Body of pancreas (tissue), 4 donors: ENCODE data around the gene BTD. TPM values are rescaled to one million over a fixed set of nuclear protein-coding genes. Genes with fewer than 3 reads are reported as not detected.

ENCODE experiments used
- ATAC-seq: fragments of 150-250 bp; one replicate; pipeline ENCODE4 v1.9.1; 2016
- DNase-seq, 4 donors: peaks; one replicate each; pipeline ENCODE4 v3.0.0-alpha.2; 2019
- H3K27ac ChIP-seq, 4 donors: fragments of 200-600 bp; sonication (generic); 1 replicate in 3 of 4; 2 replicates in 1 of 4; pipeline versions ENCODE4 v1.5.1 to v1.6.1; 2016 to 2019; ENCODE audit warnings: mild to moderate bottlenecking in 1 of 4, mixed read lengths in 1 of 4, moderate library complexity in 1 of 4
- H3K27me3 ChIP-seq, 2 donors: fragments of 200-600 bp; sonication (generic); one replicate each; pipeline ENCODE4 v1.6.0; 2016; ENCODE audit warnings: mild to moderate bottlenecking in 1 of 2
- H3K36me3 ChIP-seq, 2 donors: fragments of 200-600 bp; sonication (generic); replicated peaks in 1 of 2; 2 replicates each; pipeline ENCODE4 v1.5.1; 2016; ENCODE audit warnings: low read depth in 2 of 2; ENCODE audit not compliant: insufficient read depth in 1 of 2
- H3K4me1 ChIP-seq: fragments of 200-600 bp; sonication (generic); one replicate; pipeline ENCODE4 v1.6.0; 2016
- H3K4me3 ChIP-seq, 2 donors: fragments of 200-600 bp; sonication (generic); 1 replicate in 1 of 2; 2 replicates in 1 of 2; pipeline ENCODE4 v1.5.1; 2016 to 2019
- H3K9me3 ChIP-seq, 3 donors: fragments of 200-600 bp; sonication (generic); 1 replicate in 2 of 3; 2 replicates in 1 of 3; pipeline ENCODE4 v1.5.1; 2016
- CTCF ChIP-seq, 7 experiments: fragments of 450-650 bp in 4 of 7; fragments of 200-600 bp in 3 of 7; sonication (generic) in 3 of 7; IDR thresholded peaks; one replicate each; pipeline ENCODE4 v1.5.1; 2016 to 2019; ENCODE audit warnings: antibody characterized with exemption in 7 of 7
- POLR2A ChIP-seq, 3 donors: fragments of 450-650 bp; IDR thresholded peaks; one replicate each; pipeline ENCODE4 v1.6.1; 2016; ENCODE audit warnings: antibody characterized with exemption in 3 of 3, mild to moderate bottlenecking in 2 of 3
- WGBS, 2 donors: methylation state at CpG; one replicate each; pipeline ENCODE4 v1.1.5; 2017; 5-methylcytosine and 5-hydroxymethylcytosine counted together
- intact Hi-C: fragments of 100-400 bp; cut with DNase I; formaldehyde crosslinking; loops from one replicate; pipeline ENCODE4 v1.15.1; 2023
- total RNA-seq, 2 donors: library from RNA; depleted of rRNA; stranded (reverse); fragments of >200 nt; gene quantifications; one replicate each; pipeline ENCODE4 v1.1.0, GENCODE V29; 2016

BTD gene
- total RNA-seq, 2 donors from 2014 or later: 8.2 to 24.4 TPM

GRCh38 chr3:15575446-15575845 is 26.1 kb upstream of the BTD start:
- Histone ChIP-seq H3K27ac (no peak overlapping the region), H3K36me3 (peaks cover 0 to 1% of the 10 kb centered on the region in 2 donors), H3K9me3 (no peaks in the 10 kb centered on the region), H3K4me1 (peaks cover 21% of the 10 kb centered on the region), H3K4me3 (no peak overlapping the region), H3K27me3 (no peaks in the 10 kb centered on the region)
- intact Hi-C loops: no loop called here
- DNase-seq (no peak), ATAC-seq (no peak)
- TF ChIP-seq POLR2A (IDR thresholded peaks at IDR 0.05) (no peak), CTCF (IDR thresholded peaks at IDR 0.05) (no peak)
- 94 to 95% methylated on average over 5 of the region's 5 CpGs for WGBS, 2 donors

DNA sequence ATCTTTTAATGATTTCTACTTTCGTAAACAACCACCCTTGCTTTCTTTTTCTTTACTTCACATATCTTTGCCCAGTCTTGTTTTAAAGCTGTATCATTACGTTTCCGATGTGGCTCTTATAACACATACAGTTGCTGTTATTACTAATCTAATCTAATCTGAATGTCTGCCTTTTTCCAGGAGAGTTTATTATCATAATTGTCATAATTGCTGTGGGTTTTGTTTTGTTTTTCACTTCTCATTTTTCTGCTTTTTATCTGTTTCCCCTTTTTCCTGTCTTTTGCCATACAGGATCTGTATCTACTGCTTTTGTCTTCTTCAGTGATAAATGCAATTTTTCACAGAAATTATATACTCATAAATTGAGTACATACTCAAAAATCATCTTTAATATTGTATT is 25.1 kb upstream of the BTD start:
- no peak overlapping the region for H3K27ac ChIP-seq
- no peak for TF ChIP-seq CTCF (IDR thresholded peaks at IDR 0.05)
- TF ChIP-seq POLR2A (IDR thresholded peaks at IDR 0.05): no peak
- H3K36me3 ChIP-seq: no peaks in the 10 kb centered on the region
- peaks cover 20% of the 10 kb centered on the region for H3K4me1 ChIP-seq
- DNase-seq (no peak), ATAC-seq (no peak)
- H3K27me3 ChIP-seq: no peaks in the 10 kb centered on the region
- 33 to 49% methylated on average over 3 of the region's 3 CpGs for WGBS, 2 donors
- no peak overlapping the region for H3K4me3 ChIP-seq
- H3K9me3 ChIP-seq: no peaks in the 10 kb centered on the region
- intact Hi-C loops: no loop called here

DNA sequence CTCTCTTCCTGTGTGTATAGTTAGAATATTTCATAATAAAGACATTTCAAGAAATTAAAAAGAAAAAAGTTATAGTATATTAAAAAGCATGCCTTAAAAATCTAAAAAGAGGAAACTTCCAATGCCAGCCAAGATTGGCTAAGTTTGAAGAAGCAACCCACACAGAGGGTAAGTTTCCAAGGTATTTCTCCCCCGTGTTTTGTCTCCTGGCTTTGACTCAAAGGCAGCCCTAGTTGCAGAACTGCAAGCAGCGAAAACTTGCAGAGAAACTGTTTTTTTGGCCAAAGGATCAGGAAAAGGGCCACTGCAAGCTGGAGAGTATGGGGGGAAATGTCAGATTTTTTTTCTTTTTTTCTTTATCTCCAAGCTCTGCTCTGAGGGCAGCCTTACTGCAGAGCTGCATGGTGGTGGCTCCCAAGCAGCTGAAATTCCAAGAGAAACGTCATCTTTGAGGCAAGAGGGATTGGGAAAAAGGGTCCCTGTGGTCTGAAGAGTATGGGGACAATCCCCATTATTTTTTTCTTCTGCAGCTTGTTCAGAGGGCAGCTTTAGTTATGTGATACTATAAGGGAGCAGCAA is 23.2 kb upstream of the BTD start:
- Histone ChIP-seq H3K9me3 (no peaks in the 10 kb centered on the region), H3K27me3 (no peaks in the 10 kb centered on the region), H3K36me3 (peaks cover 0 to 8% of the 10 kb centered on the region in 2 donors), H3K27ac (peak overlapping the region in 1 of 4 donors; percentile 6), H3K4me1 (peaks cover 9% of the 10 kb centered on the region), H3K4me3 (no peak overlapping the region)
- DNase-seq (no peak), ATAC-seq (no peak)
- WGBS, 2 donors: 56 to 70% methylated on average over 3 of the region's 3 CpGs
- TF ChIP-seq POLR2A (IDR thresholded peaks at IDR 0.05): no peak
- no peak for TF ChIP-seq CTCF (IDR thresholded peaks at IDR 0.05)
- intact Hi-C loops: no loop called here

DNA sequence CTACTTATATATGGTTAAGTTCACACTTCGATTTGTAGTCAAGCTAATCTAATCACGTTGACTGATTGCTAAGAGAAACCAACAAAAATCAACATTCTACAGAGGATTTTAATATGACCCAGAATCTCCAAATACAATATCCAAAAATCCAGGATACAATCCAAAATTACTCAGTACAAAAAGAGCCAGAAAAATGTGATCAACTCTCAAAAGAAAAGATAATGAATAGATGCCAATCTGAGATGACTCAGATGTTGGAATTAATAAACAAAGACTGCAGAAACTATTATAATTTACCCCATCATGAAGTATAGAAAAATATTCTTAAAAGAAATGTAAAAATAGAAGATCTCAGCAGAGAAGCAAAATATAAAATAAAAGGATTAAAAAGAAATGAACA is 22.5 kb upstream of the BTD start:
- Histone ChIP-seq H3K4me3 (no peak overlapping the region), H3K27ac (no peak overlapping the region), H3K36me3 (peaks cover 0 to 8% of the 10 kb centered on the region in 2 donors), H3K9me3 (no peaks in the 10 kb centered on the region), H3K4me1 (peaks cover 9% of the 10 kb centered on the region), H3K27me3 (no peaks in the 10 kb centered on the region)
- no peak for ATAC-seq
- TF ChIP-seq CTCF (IDR thresholded peaks at IDR 0.05) (no peak), POLR2A (IDR thresholded peaks at IDR 0.05) (no peak)
- no peak for DNase-seq
- intact Hi-C loops: no loop called here
- 11 to 25% methylated on average over 2 of the region's 2 CpGs for WGBS, 2 donors
